ENCODE results near the gene SMIM31.

The SMIM31 gene

GRCh38 chr4:164789047-164789446 lies 35.1 kb downstream of the SMIM31 start:
- no peak for DNase-seq

DNA sequence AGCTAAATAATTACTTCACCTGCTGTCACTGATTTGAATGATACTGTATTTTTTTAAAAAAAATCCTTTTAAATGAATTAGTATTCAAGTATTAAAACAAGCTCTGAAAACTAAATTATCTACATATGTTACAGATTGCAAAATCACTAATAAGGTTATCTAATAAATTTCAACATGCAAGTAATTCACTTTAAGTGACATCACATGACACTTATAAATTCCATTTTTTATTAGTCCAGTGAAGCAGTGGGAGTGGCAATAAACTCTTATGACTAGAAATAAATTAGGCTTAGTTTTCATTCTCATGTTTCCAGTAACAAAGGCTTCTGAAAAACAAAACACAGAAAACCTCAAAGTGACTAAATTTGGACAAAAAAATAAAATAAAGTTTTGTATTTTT lies 36.3 kb downstream of the SMIM31 start:
- no peak for DNase-seq

DNA sequence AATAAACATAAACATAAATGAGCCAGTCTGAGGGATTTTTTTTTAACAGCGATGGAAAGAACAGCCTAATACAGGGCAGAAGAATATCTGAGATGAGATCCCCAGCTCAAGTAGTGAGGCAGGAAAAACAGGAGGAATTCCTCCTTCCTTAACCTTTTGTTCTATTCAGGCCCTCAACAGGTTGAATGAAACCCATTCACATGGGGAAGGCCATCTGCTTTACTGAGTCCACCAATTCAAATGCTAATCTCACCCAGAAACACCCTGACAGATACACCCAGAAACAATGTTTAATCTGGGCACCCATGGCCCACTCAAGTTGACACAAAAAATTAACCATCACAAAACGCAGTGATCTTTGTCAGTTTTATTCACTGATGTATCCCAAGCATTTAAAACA lies 45.5 kb downstream of the SMIM31 start:
- no peak for DNase-seq

DNA sequence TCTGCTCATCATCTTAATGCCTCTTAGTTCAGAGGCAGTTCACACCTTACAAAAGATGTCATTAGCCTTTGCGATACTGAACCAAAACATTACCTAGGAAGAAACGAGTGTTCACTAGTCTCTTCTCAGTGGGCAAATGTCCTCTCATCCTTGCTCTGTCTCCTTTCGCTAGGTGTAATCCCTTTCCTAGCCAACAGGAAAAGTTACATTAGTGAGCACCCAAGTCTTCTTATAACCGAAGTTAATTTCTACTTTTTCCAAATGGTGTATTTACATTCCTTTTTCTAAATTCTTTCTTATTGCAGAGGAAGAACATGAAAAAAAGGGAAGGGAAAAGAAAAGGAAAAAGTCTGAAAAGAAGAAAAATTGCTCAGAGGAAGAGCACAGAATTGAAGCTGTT lies 46.9 kb downstream of the SMIM31 start:
- DNase-seq, result no peak

GRCh38 chr4:164802301-164802901 lies 48.5 kb downstream of the SMIM31 start:
- DNase-seq, result no peak

DNA sequence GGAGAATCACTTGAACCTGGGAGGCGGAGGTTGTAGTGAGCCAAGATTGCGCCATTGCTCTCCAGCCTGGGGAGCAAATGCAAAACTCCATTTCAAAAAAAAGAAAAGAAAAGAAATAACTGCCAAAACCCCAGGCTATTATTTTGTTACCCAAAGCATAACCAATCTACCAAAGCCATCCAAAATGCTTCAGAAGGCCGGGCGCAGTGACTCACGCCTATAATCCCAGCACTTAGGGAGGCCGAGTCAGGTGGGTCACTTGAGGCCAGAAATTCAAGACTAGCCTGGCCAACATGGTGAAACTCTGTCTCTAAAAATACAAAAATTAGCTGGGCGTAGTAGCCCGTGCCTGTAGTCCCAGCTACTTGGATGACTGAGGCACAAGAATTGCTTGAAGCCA lies 49.8 kb downstream of the SMIM31 start:
- no peak for DNase-seq

- DNase-seq, result no peak
Observed at GRCh38 chr4:164807611-164808010, 53.7 kb downstream of the SMIM31 start.

- DNase-seq, result no peak
Observed at GRCh38 chr4:164813554-164813953, 59.6 kb downstream of the SMIM31 start.

DNA sequence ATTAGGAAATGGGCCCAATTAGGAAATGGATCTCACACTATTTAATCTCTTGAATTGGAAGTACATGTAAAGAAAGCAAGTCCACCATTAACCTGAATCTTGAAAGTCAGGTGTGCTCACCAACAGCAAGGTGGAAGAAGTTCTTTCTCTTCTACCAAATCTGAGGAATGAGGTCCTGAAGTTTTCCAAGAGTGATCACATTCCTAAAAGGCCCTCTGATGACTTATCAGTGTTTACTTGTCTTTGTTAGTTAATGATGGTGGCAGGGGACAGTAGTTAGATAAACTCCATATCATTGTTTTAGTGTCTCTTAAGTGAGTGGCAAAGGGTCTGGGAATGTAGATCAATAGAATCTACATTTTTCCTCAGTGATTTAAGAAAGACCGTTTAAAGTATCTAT lies 61.8 kb downstream of the SMIM31 start:
- no peak for DNase-seq

DNA sequence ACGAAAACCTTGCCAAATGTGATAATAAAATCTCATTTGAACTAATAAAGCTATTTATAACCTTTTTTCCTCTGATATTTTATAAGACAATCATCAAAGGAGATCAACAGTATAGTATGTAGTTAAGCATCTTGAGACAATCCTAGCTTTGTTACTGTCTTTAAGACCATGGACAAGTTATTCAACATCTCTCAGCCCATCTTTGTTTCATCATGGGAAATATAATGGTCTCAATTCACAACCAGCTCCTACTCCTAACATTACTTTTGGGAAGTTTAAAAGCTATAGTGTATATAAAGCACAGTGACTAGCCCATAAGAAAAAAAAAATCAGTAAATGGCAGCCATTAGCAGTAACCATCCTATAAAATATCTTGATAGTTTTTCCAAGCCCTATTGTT lies 65.4 kb downstream of the SMIM31 start:
- no peak for DNase-seq

DNA sequence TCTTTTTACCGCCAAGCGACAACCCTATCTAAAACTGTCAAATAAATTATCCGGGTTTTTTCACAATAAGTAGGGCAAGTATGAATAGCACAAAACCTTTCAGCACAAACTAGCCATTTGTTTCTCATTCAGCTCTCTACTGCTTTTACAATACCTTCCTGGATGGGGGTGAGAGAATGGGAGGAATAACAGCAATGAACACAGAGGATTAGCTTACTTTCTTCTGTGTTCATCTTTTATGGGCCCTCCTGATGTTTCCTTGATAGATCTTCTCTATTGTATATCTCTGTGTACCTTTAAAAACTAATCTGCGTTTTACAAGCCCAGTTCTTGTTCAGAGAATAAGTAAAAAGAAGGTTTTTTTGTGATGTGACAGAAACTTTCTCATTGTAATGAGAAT lies 67.8 kb downstream of the SMIM31 start:
- no peak for DNase-seq

GRCh38 chr4:164824581-164824980 lies 70.7 kb downstream of the SMIM31 start:
- DNase-seq, result no peak

- no peak for DNase-seq
Observed at GRCh38 chr4:164828955-164829354, 75.0 kb downstream of the SMIM31 start.

DNA sequence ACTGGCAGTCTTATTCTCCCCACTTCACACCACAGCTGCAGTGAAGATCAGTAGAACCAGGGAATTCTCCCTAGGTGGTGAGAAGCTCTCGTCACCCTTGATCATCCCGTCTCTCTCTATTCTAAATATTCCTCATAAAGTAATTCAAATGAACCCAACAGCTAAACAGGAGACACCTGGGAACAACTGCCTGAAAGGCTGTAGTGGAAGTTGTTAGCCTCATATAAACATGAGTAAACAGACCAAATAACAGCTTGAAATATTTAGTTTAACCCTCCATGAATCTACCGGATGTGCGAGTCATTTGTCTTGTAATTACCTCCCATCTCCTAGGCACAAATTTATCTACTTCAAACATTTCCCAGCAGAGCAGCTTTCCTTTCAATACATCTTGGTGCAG lies 92.6 kb downstream of the SMIM31 start:
- DNase-seq, result no peak

GRCh38 chr4:164847016-164847415 lies 93.1 kb downstream of the SMIM31 start:
- DNase-seq, result no peak

- no peak for DNase-seq
Observed at GRCh38 chr4:164847967-164848649, 94.2 kb downstream of the SMIM31 start.
